MM.1S (cell line): ENCODE results near the gene KLHL18.

ENCODE experiments used
- EZH2 ChIP-seq: fragments of 300-600 bp; sonication (generic); optimal IDR thresholded peaks from 2 replicates; pipeline ENCODE3; 2017; ENCODE audit warnings: low read depth, mild to moderate bottlenecking, antibody characterized with exemption, low read length, mixed read lengths
- EZH2phosphoT487 ChIP-seq: fragments of 300-600 bp; sonication (generic); IDR thresholded peaks from 2 replicates; pipeline ENCODE4 v1.6.1; 2018; ENCODE audit warnings: antibody characterized with exemption, low read length
- TF ChIP-seq, protein P1 (sequence below): fragments of 300-600 bp; sonication (generic); IDR thresholded peaks from 2 replicates; pipeline ENCODE4 v1.5.1; 2016; ENCODE audit warnings: antibody characterized with exemption, low read length, mixed read lengths

DNA sequence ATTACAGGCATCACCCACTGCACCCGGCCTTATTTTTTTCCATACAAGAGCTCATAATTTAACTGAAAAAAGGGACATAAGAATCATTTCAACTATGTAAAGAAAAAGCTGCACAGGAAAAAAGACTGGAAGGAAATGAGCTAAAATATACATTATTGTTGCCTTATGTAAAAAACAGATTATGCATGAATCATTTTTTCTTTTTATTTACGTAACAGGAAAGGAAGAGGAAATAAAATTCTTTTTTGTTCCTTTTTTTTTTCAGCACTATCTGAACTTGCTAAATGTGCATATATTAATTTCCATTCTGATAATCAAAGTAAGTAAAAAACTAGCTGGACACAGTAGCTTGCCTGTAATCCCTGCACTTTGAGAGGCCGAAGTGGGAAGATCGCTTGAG, 12.2 kb upstream of the KLHL18 start:
- TF ChIP-seq, protein P1, sequence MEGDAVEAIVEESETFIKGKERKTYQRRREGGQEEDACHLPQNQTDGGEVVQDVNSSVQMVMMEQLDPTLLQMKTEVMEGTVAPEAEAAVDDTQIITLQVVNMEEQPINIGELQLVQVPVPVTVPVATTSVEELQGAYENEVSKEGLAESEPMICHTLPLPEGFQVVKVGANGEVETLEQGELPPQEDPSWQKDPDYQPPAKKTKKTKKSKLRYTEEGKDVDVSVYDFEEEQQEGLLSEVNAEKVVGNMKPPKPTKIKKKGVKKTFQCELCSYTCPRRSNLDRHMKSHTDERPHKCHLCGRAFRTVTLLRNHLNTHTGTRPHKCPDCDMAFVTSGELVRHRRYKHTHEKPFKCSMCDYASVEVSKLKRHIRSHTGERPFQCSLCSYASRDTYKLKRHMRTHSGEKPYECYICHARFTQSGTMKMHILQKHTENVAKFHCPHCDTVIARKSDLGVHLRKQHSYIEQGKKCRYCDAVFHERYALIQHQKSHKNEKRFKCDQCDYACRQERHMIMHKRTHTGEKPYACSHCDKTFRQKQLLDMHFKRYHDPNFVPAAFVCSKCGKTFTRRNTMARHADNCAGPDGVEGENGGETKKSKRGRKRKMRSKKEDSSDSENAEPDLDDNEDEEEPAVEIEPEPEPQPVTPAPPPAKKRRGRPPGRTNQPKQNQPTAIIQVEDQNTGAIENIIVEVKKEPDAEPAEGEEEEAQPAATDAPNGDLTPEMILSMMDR, result no peak
- TF ChIP-seq EZH2phosphoT487, result no peak
- no peak for TF ChIP-seq EZH2
